ENCODE measurements around the gene AGPAT4. TPM values are rescaled to one million over a fixed set of nuclear protein-coding genes. Genes with fewer than 3 reads are reported as not detected.
"Not testable (repeated sequence)": the region's sequence is repeated elsewhere in the genome, so short reads cannot be mapped to it uniquely, and the experiment has no call there.

Gene AGPAT4
- total and polyA plus RNA-seq, 2 of the 13 experiments (the other 11 are each of a cell fraction or from before 2014, with no cell fraction given): 0.07 to 0.13 TPM

GRCh38 chr6:161313475-161313874 is 39.6 kb upstream of the AGPAT4 start:
- intact Hi-C loops (cut with micrococcal nuclease; ENCODE audit: unreplicated experiment); H3K36me3 ChIP-seq (replicated peaks in 1 of 2; ENCODE audit: control insufficient read depth in 1 of 2, insufficient read depth in 2 of 2, low read length in 2 of 2); H3K4me2 ChIP-seq (ENCODE audit: low read depth, low read length); BruUV-seq (replicated peaks); DNase-seq (ENCODE audit: low spot score); H3K4me1 ChIP-seq (ENCODE audit: insufficient read depth, low read length); H3K9me3 ChIP-seq (ENCODE audit: low read length); H3K4me3 ChIP-seq (replicated peaks in 1 of 3; ENCODE audit: insufficient read depth in 1 of 3, low read depth in 2 of 3, low read length in 3 of 3); POLR2A ChIA-PET; H2AFZ ChIP-seq (ENCODE audit: low read length); H3K27me3 ChIP-seq (ENCODE audit: control insufficient read depth in 1 of 2, insufficient read depth in 2 of 2, low read length in 2 of 2); H3K79me2 ChIP-seq (ENCODE audit: insufficient read depth, low read length); ATAC-seq; FAIRE-seq; CTCF ChIA-PET (ENCODE audit: low intra/inter-chr PET ratio, low total read pairs); H4K20me1 ChIP-seq (ENCODE audit: insufficient read depth, low read length); H3K27ac ChIP-seq (ENCODE audit: extremely low read length, insufficient read depth, low read length); H3K9ac ChIP-seq (ENCODE audit: insufficient read depth, low read depth, low read length); in situ Hi-C loops (cut with HindIII; ENCODE audit: extremely low pct_ligation_motif_present, low pct_unique_long_range_greater_than_20kb): not testable (repeated sequence)
- WGBS (ENCODE audit: low lambda C conversion rate): 9% methylated on average over 3 of the region's 3 CpGs

GRCh38 chr6:161309774-161310173 is 35.9 kb upstream of the AGPAT4 start:
- H3K4me2 ChIP-seq (ENCODE audit: low read depth, low read length); BruUV-seq (replicated peaks); ATAC-seq; CTCF ChIA-PET (ENCODE audit: low intra/inter-chr PET ratio, low total read pairs); POLR2A ChIA-PET; FAIRE-seq; DNase-seq (ENCODE audit: low spot score); in situ Hi-C loops (cut with HindIII; ENCODE audit: extremely low pct_ligation_motif_present, low pct_unique_long_range_greater_than_20kb); H3K9ac ChIP-seq (ENCODE audit: insufficient read depth, low read depth, low read length); H4K20me1 ChIP-seq (ENCODE audit: insufficient read depth, low read length); H3K27me3 ChIP-seq (ENCODE audit: control insufficient read depth in 1 of 2, insufficient read depth in 2 of 2, low read length in 2 of 2); H3K4me1 ChIP-seq (ENCODE audit: insufficient read depth, low read length); H3K36me3 ChIP-seq (replicated peaks in 1 of 2; ENCODE audit: control insufficient read depth in 1 of 2, insufficient read depth in 2 of 2, low read length in 2 of 2); H3K4me3 ChIP-seq (replicated peaks in 1 of 3; ENCODE audit: insufficient read depth in 1 of 3, low read depth in 2 of 3, low read length in 3 of 3); H2AFZ ChIP-seq (ENCODE audit: low read length); H3K79me2 ChIP-seq (ENCODE audit: insufficient read depth, low read length); H3K9me3 ChIP-seq (ENCODE audit: low read length); H3K27ac ChIP-seq (ENCODE audit: extremely low read length, insufficient read depth, low read length); intact Hi-C loops (cut with micrococcal nuclease; ENCODE audit: unreplicated experiment): not testable (repeated sequence)
- WGBS (ENCODE audit: low lambda C conversion rate): 18% methylated on average over 7 of the region's 7 CpGs

- no peak overlapping the region for H3K9ac ChIP-seq (ENCODE audit: insufficient read depth, low read depth, low read length)
- in situ Hi-C loops (cut with HindIII; ENCODE audit: extremely low pct_ligation_motif_present, low pct_unique_long_range_greater_than_20kb): no loop called here
- POLR2A ChIA-PET: no interaction called here
- no peak overlapping the region for H3K4me3 ChIP-seq (replicated peaks in 1 of 3; ENCODE audit: insufficient read depth in 1 of 3, low read depth in 2 of 3, low read length in 3 of 3)
- no peaks in the 10 kb centered on the region for H3K4me1 ChIP-seq (ENCODE audit: insufficient read depth, low read length)
- H3K27ac ChIP-seq (ENCODE audit: extremely low read length, insufficient read depth, low read length): no peak overlapping the region
- BruUV-seq (replicated peaks): no TSS peak
- no peak for FAIRE-seq
- no peak overlapping the region for H2AFZ ChIP-seq (ENCODE audit: low read length)
- H3K9me3 ChIP-seq (ENCODE audit: low read length): no peaks in the 10 kb centered on the region
- TF ChIP-seq STAT5B (CRISPR knock-in tag; IDR thresholded peaks at IDR 0.05) (no peak), STAG1 (CRISPR knock-in tag; IDR thresholded peaks at IDR 0.05) (no peak), FOXP1 (IDR thresholded peaks at IDR 0.05) (no peak), FOXP1 (CRISPR knock-in tag; IDR thresholded peaks at IDR 0.05) (no peak)
- TF ChIP-seq, protein P1, sequence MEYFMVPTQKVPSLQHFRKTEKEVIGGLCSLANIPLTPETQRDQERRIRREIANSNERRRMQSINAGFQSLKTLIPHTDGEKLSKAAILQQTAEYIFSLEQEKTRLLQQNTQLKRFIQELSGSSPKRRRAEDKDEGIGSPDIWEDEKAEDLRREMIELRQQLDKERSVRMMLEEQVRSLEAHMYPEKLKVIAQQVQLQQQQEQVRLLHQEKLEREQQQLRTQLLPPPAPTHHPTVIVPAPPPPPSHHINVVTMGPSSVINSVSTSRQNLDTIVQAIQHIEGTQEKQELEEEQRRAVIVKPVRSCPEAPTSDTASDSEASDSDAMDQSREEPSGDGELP (IDR thresholded peaks at IDR 0.05; ENCODE audit: borderline replicate concordance, low read depth): no peak
- CTCF ChIA-PET (ENCODE audit: low intra/inter-chr PET ratio, low total read pairs): no interaction called here
- H3K27me3 ChIP-seq (ENCODE audit: control insufficient read depth in 1 of 2, insufficient read depth in 2 of 2, low read length in 2 of 2): peaks cover 0 to 21% of the 10 kb centered on the region in 2 experiments; a peak in 3 of 5 replicates
- no peak for ATAC-seq
- H3K4me2 ChIP-seq (ENCODE audit: low read depth, low read length): no peak overlapping the region
- intact Hi-C loops (cut with micrococcal nuclease; ENCODE audit: unreplicated experiment): no loop called here
- no peak for DNase-seq (ENCODE audit: low spot score)
- H3K79me2 ChIP-seq (ENCODE audit: insufficient read depth, low read length): no peaks in the 10 kb centered on the region
- no peaks in the 10 kb centered on the region for H3K36me3 ChIP-seq (replicated peaks in 1 of 2; ENCODE audit: control insufficient read depth in 1 of 2, insufficient read depth in 2 of 2, low read length in 2 of 2)
- no peaks in the 10 kb centered on the region for H4K20me1 ChIP-seq (ENCODE audit: insufficient read depth, low read length)
- 23% methylated on average over 10 of the region's 10 CpGs for WGBS (ENCODE audit: low lambda C conversion rate)
These were observed 34.3 kb upstream of the AGPAT4 start for GRCh38 chr6:161308075-161308655.

Measured in HepG2 (cell line).